DMS53 (cell line): Measurements from ENCODE around the gene TXNL4A.
"Not testable (repeated sequence)": the region's sequence is repeated elsewhere in the genome, so short reads cannot be mapped to it uniquely, and the experiment has no call there.

Experiments
- DNase-seq: peaks from one replicate; lab custom pipeline; 2025; lab: John Stamatoyannopoulos, UW

TXNL4A gene

GRCh38 chr18:79988451-79989194 is at the start of gene TXNL4A:
TSS of gene TXNL4A (minus strand) at chr18:79988563. CDS start at chr18:79988392, 171 bp downstream.
- peak; percentile 99 for DNase-seq

GRCh38 chr18:80037300-80037699 is 48.9 kb upstream of the TXNL4A start:
- DNase-seq: no peak

- no peak for DNase-seq
Measured at GRCh38 chr18:80035997-80036396, 47.6 kb upstream of the TXNL4A start.

- DNase-seq: peak; percentile 27
Measured at GRCh38 chr18:80034852-80035406, 46.6 kb upstream of the TXNL4A start.

- peak; percentile 100 for DNase-seq
Measured at GRCh38 chr18:80034068-80034851, 45.9 kb upstream of the TXNL4A start, which contains the start of gene RBFA. TSS of gene RBFA (plus strand) at chr18:80034434. CDS start at chr18:80034496, 62 bp downstream.

- DNase-seq: no peak
Measured at GRCh38 chr18:80033181-80034067, 45.1 kb upstream of the TXNL4A start.

GRCh38 chr18:80029690-80030089 is 41.3 kb upstream of the TXNL4A start:
- no peak for DNase-seq

- not testable (repeated sequence) for DNase-seq
Measured at GRCh38 chr18:80027719-80028118, 39.4 kb upstream of the TXNL4A start.

- DNase-seq: no peak
Measured at GRCh38 chr18:80026363-80026762, 38.0 kb upstream of the TXNL4A start.

- DNase-seq: peak; percentile 69
Measured at GRCh38 chr18:80023173-80023572, 34.8 kb upstream of the TXNL4A start.

GRCh38 chr18:80022613-80023012 is 34.2 kb upstream of the TXNL4A start:
- peak; percentile 65 for DNase-seq

- no peak for DNase-seq
Measured at GRCh38 chr18:80012714-80013113, 24.4 kb upstream of the TXNL4A start.

- DNase-seq: not testable (repeated sequence)
Measured at GRCh38 chr18:80011496-80012137, 23.3 kb upstream of the TXNL4A start.

- DNase-seq: no peak
Measured at GRCh38 chr18:80010551-80010906, 22.2 kb upstream of the TXNL4A start.

GRCh38 chr18:80009661-80010550 is 21.5 kb upstream of the TXNL4A start:
- peak; percentile 42 for DNase-seq

- no peak for DNase-seq
Measured at GRCh38 chr18:80006724-80007123, 18.4 kb upstream of the TXNL4A start.

GRCh38 chr18:80004600-80005342 is 16.4 kb upstream of the TXNL4A start:
- DNase-seq: no peak

GRCh38 chr18:80002468-80002867 is 14.1 kb upstream of the TXNL4A start:
- no peak for DNase-seq

GRCh38 chr18:80000877-80001276 is 12.5 kb upstream of the TXNL4A start:
- no peak for DNase-seq

- DNase-seq: not testable (repeated sequence)
Measured at GRCh38 chr18:79999701-80000100, 11.3 kb upstream of the TXNL4A start.
